Mammary epithelial cell (primary cell): ENCODE measurements around the gene NUAK2.

Experiments
- CTCF ChIP-seq, 2 donors: IDR thresholded peaks in 1 of 2; conservative IDR thresholded peaks in 1 of 2; 2 replicates each; pipeline ENCODE4 v1.5.1; 2011 to 2012; ENCODE audit warnings: inconsistent platforms in 2 of 2, low read length in 2 of 2, mild to moderate bottlenecking in 2 of 2, control low read depth in 1 of 2, low read depth in 1 of 2; ENCODE audit not compliant: insufficient read depth in 1 of 2; ENCODE audit errors: extremely low read depth in 1 of 2
- EZH2 ChIP-seq: IDR thresholded peaks from 2 replicates; pipeline ENCODE4 v1.6.1; 2012; ENCODE audit warnings: low read length, inconsistent platforms, borderline replicate concordance

DNA sequence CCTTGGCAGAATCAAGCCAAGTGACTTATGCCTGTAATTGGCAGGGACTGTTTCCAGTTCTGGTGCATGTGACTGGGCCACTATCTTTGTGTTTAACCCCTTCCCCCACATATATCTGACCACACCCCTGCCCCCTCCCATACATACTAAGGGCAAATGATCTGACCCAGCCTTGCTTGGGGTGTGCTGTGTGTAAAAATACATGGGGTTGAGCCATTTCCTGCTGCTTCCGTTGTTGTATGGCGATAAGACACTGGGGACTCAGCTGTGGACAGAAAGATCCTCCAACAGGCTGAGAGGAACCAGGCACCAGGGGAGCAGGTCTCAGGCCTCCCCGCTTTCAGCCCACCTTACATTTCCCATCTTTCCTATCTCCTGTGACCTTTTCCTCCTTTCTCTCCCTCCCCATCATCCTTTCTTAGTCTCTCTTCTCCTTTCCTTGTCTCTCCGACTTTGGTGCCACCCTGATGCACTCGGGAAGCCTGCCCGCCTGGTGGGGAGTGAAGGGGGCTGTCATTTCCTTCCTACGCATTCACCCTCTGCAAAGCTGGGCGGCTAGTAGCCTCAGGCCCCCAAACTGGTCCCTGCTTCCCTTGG is 54.1 kb downstream of the NUAK2 start:
- TF ChIP-seq CTCF (conservative IDR thresholded peaks at IDR 0.05 in 1 of 2, IDR thresholded peaks at IDR 0.05 in 1 of 2; ENCODE audit: extremely low read depth in 1 of 2, insufficient read depth in 1 of 2, low read depth in 1 of 2, low read length in 2 of 2) = no peak
- TF ChIP-seq EZH2 = no peak
